GM12874 (cell line): ENCODE measurements around the gene TERT.

ENCODE experiments used
- CTCF ChIP-seq: IDR thresholded peaks from 2 replicates; pipeline ENCODE4 v1.5.1; 2011; ENCODE audit warnings: low read depth, mild to moderate bottlenecking, control low read depth, low read length, moderate library complexity; ENCODE audit not compliant: insufficient read depth

Gene TERT

GRCh38 chr5:1255081-1255561, 39.7 kb downstream of the TERT start:
- no peak for TF ChIP-seq CTCF

GRCh38 chr5:1254196-1254595, 40.7 kb downstream of the TERT start:
- TF ChIP-seq CTCF = no peak

- no peak for TF ChIP-seq CTCF
These were observed 41.3 kb downstream of the TERT start for GRCh38 chr5:1253456-1254105.

GRCh38 chr5:1252681-1253080, 42.2 kb downstream of the TERT start:
- no peak for TF ChIP-seq CTCF

GRCh38 chr5:1251678-1252580, 42.9 kb downstream of the TERT start:
- no peak for TF ChIP-seq CTCF

GRCh38 chr5:1249366-1250280, 45.2 kb downstream of the TERT start:
- TF ChIP-seq CTCF = no peak
